ENCODE results near the gene HIVEP3.

DNA sequence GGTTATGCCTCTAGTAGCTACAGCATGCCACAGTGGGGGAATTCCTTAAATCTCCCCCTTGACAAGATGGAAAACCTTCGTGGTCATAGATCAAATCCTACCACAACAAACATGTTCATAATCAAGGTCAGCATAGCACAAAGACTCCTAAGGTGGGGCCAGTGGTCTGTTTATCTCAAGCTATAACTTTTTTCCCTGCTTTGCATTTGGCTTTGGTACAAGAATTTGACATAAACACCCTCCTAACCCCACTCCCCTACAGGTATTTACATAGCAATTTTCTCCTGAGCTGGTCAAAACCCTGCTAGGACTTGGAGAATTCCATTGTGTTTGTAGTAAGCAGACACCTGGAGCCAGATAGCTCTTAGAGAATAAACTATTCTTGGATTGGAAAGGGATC is 58.5 kb downstream of the HIVEP3 start:
- TF ChIP-seq, protein P1, sequence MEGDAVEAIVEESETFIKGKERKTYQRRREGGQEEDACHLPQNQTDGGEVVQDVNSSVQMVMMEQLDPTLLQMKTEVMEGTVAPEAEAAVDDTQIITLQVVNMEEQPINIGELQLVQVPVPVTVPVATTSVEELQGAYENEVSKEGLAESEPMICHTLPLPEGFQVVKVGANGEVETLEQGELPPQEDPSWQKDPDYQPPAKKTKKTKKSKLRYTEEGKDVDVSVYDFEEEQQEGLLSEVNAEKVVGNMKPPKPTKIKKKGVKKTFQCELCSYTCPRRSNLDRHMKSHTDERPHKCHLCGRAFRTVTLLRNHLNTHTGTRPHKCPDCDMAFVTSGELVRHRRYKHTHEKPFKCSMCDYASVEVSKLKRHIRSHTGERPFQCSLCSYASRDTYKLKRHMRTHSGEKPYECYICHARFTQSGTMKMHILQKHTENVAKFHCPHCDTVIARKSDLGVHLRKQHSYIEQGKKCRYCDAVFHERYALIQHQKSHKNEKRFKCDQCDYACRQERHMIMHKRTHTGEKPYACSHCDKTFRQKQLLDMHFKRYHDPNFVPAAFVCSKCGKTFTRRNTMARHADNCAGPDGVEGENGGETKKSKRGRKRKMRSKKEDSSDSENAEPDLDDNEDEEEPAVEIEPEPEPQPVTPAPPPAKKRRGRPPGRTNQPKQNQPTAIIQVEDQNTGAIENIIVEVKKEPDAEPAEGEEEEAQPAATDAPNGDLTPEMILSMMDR (IDR thresholded peaks at IDR 0.05) = no peak
- TF ChIP-seq EZH2 (IDR thresholded peaks at IDR 0.05) = no peak
- TF ChIP-seq EZH2phosphoT487 (IDR thresholded peaks at IDR 0.05) = no peak
